IPS DF 19.7 (cell line): ENCODE measurements around the gene TOR3A.
"Not testable (repeated sequence)": the region's sequence is repeated elsewhere in the genome, so short reads cannot be mapped to it uniquely, and the experiment has no call there.

ENCODE experiments used
- DNase-seq: peaks from one replicate; pipeline ENCODE4 v3.0.0-alpha.2; 2013; ENCODE audit warnings: low read depth, low spot score

The TOR3A gene, protein sequence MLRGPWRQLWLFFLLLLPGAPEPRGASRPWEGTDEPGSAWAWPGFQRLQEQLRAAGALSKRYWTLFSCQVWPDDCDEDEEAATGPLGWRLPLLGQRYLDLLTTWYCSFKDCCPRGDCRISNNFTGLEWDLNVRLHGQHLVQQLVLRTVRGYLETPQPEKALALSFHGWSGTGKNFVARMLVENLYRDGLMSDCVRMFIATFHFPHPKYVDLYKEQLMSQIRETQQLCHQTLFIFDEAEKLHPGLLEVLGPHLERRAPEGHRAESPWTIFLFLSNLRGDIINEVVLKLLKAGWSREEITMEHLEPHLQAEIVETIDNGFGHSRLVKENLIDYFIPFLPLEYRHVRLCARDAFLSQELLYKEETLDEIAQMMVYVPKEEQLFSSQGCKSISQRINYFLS

DNA sequence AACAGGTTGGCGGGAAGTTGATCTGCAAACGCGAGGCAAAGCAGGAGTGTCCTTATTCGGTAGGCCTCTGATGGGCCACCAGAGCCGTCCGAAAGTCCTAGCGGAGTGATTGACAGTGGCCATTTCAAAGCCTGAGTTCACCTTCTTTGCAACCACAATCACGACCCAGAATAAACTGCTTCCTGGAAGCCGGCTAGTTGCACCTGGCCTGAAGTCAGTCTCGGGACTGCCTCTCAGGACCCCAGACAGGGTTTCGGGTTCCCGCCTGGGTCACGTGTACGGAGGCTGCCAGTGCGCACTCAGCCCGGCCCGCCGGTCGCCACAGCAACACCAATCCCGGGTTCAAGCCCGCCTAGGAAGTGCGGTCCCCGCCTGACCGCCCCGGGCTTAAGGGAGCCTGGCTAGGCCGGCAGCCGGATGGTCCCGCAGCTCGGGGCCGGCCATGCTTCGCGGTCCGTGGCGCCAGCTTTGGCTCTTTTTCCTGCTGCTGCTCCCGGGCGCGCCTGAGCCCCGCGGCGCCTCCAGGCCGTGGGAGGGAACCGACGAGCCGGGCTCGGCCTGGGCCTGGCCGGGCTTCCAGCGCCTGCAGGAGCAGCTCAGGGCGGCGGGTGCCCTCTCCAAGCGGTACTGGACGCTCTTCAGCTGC, at the start of gene TOR3A:
TOR3A (plus strand) TSS at position 384 of the 646 bp plus-strand sequence; CDS start at position 443, 59 bp downstream.
- DNase-seq = peak; percentile 82

DNA sequence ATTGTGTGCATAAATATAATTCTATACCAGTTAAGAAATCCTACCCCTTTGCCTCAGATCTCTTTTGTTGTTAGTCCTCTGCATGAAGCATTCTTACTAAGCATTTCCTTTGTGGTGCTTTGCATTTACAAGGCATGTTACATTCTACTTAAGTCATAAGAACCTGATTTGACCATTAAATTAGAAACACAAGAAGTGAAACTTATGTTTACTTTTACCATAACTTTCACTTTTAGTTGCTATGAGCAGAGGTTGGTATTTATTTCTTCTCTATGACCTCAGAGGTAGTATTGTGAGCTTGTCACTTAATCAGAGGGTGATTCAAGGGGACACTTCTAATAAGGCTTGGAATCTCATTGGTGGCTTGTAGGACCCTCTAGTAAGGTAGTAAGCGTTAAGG, 47.1 kb upstream of the TOR3A start:
- no peak for DNase-seq

DNA sequence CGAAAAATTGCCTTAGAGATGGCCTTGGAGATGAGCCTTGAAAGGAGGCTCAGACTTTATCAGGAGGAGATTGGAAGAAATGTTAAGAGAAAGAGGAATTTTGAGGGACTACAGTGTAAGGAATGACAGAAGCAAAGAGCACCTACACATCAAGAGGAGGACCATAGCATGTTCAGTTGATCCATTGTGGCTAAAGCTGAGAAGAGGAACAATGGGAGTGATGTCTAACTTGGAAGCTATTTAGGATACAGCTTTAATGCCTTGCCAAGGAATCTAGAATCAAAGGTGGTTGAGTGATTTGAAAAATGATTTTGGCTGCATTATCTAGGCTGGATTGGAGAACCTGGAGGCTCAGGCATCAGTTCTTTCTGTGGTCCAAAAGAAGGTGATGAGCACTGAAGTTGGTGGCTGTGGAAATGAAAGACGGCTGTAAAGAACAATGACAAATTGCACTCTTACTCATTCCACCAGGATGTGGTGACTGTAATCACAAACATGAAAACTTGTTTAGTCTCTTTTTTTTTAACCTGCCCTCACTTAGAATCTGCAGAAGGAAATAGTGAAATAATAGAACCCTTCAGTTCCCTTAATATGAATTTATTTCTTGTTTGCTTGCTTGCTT, 44.9 kb upstream of the TOR3A start:
- DNase-seq = no peak

DNA sequence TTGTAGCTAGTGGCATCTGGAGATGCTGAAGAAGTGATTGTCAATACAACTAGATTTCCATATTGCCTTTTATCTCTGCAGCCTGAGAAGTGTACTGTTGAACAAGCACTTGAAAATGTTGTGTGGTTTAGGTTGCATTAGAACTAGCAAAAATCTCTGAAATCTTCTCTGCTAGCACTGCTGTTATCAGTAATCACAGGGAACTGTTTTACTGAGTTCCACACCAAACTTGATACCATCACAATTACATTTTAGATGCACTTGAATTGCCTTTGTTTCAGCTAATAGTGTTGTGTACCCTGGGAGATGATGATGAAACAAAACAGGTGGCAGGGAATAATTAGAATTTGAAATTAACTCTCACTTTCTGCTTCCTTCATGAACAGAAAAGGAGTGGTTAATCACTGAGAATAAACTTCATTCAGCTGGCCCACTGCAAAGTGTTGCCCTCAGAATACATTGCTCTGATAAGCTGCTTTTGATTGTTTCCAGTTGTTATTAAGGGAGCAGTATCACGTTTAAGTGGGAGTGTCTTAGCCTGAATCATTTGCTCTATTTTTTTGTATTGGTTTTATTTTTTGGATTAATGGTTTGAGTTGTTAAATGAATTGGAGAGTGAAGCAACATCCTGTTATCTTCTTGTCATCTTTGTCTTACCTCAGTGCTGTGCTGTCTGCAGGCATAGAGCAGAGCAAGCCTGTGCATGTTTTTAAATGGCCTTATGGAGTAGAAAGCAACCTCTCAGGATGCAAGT, 43.2 kb upstream of the TOR3A start:
- DNase-seq = no peak

DNA sequence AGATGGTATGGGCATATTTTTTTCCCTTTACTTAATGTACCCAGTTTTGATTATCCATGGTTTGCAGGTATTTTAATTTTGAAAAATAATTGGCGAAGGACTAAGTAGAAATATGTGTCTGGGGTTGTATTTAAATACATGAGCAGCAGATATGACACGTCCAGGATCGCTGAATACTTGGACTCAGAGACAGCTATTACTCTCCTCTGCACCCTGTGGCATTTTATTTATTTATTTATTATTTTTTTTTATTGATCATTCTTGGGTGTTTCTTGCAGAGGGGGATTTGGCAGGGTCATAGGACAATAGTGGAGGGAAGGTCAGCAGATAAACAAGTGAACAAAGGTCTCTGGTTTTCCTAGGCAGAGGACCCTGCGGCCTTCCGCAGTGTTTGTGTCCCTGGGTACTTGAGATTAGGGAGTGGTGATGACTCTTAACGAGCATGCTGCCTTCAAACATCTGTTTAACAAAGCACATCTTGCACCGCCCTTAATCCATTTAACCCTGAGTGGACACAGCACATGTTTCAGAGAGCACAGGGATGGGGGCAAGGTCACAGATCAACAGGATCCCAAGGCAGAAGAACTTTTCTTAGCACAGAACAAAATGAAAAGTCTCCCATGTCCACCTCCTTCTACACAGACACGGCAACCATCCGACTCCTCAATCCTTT, 42.2 kb upstream of the TOR3A start:
- not testable (repeated sequence) for DNase-seq

DNA sequence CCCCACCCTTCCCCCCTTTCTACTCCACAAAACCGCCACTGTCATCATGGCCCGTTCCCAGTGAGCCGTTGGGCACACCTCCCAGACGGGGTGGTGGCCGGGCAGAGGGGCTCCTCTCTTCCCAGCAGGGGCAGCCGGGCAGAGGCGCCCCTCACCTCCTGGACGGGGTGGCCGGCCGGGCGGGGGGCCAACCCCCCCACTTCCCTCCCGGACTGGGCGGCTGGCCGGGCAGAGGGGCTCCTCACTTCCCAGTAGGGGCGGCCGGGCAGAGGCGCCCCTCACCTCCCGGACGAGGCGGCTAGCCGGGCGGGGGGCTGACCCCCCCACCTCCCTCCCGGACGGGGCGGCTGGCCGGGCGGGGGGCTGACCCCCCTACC, 41.7 kb upstream of the TOR3A start:
- not testable (repeated sequence) for DNase-seq

DNA sequence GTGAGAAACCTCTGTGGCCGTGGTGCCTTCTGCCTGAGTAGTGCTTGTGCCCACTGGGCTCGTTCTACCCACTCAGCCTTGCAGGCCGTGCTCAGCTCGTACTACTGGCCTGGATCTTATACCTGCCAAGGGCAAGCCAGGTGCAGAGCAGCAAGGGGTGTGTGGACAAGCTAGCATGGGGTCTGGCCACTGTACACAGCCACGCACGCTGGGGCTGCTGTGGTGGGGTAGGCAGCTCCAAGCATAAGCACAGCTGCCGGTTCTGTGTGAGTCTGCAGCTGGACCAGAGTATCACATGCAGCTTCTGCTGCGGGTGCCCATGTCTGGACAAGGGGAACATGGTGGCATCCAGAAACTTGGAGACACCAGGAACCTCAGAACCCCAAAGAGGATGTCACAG, 39.8 kb upstream of the TOR3A start:
- DNase-seq = no peak

DNA sequence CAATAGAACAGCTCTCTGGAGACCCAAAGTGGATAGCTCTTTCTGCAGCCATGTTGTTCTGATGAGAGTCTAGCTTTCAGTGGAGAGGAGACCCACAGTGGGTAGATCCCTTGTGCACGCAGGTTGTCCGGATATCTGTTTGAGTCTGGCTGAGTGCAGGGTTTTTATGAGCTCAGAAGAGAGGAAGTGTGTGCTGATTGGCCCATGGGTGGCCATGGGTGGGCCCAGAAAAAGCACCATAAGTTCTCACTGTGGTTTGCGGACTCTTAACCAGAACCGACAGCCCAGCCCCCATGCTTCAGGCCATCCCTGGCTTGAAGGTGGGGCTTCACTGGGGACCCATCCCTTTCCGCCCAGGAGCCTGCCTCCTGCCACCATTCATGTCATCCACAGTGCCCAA, 39.2 kb upstream of the TOR3A start:
- DNase-seq = no peak

DNA sequence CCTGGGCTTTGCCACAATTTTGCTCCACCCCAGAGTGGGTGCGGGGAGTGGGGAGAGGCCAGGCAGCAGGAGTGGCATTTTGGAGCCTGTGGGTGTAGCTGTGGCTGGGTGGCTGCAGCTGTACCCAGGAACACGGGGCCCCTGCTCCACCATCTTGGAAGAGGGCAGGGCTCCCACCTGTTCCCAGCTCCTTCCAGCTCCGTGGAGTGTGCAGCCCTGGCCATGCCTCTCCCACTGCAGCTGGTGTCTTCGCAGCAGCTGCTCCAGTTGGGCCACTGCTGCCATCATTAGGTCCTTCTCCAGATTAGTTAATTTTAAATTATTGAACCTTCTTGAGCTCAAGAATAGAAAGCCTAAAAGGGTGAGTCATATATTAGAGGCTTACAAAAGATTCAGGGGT, 38.6 kb upstream of the TOR3A start:
- no peak for DNase-seq

DNA sequence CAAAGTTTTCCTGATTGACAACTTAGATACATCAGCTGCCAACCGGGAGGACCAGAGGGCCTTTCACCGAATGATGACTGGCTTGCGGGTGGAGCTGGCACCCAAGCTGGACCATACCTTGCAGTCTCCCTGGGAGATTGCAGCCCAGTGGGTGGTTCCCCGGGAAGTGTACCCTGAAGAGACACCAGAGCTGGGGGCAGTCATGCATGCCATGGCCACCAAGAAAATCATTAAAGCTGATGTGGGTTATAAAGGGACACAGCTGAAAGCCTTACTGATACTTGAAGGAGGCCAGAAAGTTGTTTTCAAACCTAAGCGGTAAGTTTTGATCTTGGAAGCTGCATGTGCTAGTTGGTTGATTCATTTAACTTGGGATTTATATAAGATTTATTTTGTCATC, 38.0 kb upstream of the TOR3A start:
- DNase-seq = no peak

DNA sequence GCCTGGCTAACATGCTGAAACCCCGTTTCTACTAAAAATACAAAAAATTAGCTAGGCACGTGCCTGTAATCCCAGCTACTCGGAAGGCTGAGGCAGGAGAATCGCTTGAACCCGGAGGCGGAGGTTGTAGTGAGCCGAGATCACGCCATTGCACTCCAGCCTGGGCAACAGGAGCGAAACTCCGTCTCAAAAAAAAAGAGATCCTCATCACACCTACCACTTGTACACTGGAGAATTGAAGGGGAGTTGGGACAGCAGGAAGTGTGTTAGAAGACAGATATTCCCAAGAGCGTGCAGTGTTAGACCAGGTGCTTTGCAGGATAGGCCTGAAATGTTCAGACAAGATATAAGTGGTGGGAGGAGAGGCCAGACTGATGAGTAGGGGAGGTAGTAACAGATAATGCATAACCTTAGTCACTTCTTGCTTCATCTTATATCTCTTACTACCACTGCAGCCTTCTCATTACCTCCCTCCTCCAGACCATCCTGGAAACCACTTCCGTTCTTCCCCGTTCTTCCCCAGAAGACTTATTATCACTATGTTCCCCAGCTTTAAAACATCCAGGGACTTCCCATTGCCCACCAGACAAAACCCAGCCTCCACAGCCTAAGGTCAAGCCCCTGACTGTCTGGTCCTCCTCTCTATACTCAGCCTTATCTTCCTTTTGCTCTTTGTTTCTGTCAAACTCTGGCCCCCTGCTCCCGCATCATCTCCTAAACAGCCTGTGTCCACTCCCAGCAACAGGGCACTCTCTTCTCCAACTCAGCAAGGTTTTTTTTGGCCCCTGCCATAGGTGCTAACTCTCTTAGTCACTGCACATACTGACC, 34.8 kb upstream of the TOR3A start:
- no peak for DNase-seq

DNA sequence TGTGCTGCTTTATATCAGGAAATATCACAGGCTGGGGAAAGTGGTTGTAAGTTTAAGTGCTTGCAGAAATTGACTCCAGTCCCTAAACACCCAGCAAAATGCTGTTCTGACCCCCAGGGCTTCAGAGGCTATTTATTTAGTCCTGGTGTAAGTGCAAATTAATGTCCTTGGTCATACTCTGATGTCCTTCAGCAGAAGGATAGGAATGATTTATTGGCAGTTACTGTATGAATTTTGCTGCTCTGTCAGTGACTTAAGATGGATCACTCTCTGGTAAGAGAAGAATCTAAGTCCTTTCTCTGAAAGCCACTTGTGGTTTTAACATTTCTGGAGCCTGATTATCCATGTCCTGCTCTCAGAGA, 34.3 kb upstream of the TOR3A start:
- DNase-seq = no peak

DNA sequence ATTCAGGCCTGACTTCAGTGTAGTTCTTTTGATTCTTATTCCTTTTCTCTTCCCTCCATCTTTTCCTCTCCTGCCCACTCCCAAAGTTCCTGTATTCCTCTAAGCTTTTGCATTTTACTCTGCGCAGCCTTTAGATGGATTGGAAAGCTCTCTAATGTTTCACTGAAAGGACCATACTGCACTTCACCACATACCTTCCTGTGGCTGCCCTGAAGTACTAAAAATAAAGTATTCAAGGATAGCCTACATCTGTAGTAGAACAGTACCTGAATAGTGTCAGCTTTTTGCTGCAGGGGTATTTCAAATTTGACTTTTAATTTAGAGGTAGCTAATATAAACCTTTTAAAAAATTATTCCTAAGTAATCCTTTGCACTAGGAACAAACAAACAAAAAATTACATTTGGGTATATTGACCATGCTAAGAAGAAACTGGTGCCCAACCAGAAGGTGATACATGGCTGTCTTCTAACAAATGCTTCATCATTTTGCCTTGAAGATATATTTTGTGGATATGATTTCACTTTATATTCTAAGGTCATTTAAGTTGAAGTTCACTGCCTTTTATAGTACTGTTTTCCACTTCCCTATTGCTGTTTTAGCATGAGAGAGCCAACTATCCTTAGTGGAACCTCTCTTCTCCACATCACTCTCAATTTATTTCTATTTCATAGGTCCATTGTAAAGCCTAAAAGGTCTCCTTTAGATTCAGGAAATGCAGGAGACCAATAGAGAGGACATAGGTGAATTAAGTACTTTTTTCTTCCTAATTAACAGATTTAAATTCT, 33.3 kb upstream of the TOR3A start:
- no peak for DNase-seq

DNA sequence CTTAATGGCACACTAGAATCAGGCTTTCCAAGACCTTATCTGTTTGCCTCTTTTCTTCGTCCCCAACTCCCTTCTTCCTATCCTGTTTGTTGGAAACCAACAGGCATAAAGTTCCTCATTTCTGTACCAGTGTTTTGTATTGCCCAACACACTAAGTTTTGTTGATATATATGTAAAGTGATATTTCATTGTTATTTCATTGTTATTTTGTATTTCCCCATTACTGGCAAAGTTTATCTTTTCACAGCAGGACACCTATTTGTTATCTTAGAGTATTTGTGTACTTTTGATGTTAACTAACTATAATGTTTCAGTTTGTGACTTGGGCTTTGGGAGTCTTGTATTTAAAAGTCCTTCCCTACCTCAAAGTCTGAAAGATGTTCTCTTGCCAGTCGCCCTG, 29.1 kb upstream of the TOR3A start:
- DNase-seq = no peak

DNA sequence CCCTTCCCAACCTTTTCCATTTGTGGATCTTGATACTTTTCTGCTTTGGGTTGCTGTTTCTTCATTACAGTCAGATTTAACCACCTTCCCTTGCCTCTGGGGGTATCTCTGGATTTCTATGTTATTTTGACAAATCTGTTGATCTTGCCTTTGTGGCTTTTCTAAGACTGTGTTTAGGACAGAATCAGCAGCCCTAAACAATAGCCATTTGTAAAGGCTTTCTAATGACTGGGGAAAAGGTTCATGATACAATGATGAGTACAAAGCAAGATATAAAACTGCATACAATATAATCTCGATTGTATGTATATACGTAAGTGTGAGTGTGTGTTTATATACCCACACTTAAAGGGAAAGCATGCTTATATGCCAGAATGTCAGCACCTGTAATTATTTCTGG, 28.4 kb upstream of the TOR3A start:
- DNase-seq = no peak

DNA sequence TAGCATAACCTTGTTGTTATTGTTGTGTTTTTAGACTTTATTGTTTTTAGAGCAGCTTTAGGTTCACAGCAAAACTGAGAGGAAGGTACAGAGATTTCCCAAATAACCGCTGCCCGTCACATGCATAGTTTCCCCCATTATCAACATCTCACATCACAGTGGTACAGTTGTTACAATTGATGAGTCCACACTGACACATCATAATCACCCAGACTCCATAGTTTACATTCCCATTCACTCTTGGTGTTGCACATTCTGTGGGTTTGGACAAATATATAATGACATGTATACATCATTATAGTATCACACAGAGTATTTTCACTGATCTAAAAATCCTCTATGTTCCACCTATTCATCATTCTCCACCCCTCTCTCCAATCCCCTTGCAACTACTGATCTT, 25.9 kb upstream of the TOR3A start:
- no peak for DNase-seq

DNA sequence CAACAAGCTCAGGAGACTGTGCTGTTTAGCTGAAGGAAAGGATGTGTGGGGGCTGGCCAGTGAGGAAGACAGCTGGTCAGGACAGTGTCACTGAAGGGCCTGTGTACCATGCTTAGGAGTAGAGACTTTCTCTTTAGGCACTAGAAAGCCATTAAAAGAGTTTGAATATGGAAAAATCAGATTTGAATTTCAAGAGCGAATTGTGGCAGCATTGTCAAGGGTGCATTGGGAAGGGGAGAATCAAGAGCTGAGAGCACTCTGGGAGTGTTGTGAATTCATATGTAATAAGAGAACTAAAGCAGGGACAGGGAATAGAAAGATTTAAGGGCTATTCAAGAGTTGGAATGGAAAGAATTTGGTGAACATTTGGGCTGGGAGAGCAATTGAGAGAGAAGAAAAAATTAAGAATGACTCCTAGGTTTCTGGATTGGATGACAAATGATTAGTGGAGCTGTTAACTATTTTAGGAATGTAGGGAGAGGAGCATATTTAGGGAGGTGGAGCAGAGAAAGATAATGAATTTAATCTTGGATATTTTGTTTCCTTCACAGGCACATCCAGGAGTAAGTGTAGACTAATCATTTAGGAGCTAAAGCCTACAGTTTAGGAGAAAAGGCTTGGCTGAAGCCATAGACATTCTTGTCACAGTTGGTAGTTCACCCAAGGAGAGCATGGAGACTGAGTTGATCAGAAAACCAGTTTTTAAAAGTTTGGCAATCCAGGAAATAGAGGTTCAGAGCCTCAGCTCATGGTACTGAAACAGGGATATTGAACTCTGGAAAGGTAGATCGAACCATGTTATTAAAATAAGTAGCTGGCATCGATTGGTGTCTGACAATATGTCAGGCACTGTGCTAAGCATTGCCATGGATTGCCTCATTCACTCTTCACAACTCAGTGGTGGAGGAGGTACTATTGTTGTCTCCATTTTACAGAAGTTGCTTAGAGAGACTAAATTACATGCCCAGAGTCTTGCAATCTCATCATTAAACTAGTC, 23.1 kb upstream of the TOR3A start:
- no peak for DNase-seq

DNA sequence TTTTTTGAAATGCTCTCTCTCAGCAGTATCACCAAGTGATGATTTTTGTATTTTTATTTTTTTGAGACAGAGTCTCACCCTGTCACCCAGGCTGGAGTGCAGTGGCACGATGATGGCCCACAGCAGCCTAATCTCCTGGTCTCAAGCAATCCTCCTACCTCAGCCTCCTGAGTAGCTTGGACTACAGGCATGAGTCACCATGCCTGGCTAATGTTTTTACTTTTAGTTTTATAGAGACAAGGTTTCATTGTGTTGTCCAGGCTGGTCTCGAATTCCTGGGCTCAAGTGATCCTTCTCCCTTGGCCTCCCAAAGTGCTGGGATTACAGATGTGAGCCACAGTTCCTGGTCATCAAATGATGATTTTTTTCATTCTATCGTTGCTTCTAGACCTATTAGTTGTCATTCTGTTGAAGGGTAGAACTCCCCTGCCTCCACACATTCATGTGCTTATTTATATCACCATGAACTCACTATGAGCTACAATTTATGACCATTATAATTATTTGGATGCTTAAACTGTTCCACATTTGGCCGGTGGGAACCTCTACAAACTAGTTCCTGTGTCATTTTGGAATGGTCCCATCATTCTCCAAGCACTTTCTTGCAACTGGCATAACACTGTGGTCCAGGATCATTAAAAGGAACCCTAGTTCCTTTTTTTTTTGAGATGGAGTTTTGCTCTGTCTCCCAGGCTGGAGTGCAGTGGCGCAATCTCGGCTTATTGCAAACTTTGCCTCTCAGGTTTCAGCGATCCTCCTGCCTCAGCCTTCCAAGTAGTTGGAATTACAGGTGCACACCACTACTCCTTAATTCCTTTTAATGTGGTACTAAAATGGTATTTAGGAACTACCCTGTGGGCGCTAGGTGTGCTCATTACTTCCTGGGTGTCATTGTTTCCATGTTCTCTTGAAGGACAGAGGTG, 20.2 kb upstream of the TOR3A start:
- no peak for DNase-seq
